Lung microvascular endothelial cell (primary cell): Measurements from ENCODE around the gene EVA1A. TPM values are rescaled to one million over a fixed set of nuclear protein-coding genes. Genes with fewer than 3 reads are reported as not detected.

Source experiments
- DNase-seq, 2 donors: peaks; one replicate each; pipeline versions ENCODE4 v3.0.0 to v3.0.0-alpha.2; 2010; ENCODE audit warnings: low read depth in 2 of 2
- total RNA-seq: library from RNA; depleted of rRNA; stranded (reverse); fragments of >200 nt; gene quantifications from 2 replicates; pipeline ENCODE4 v1.2.1, GENCODE V29; 2014

EVA1A gene
- total RNA-seq, 1 donor from 2014 or later: 43.5 TPM

DNA sequence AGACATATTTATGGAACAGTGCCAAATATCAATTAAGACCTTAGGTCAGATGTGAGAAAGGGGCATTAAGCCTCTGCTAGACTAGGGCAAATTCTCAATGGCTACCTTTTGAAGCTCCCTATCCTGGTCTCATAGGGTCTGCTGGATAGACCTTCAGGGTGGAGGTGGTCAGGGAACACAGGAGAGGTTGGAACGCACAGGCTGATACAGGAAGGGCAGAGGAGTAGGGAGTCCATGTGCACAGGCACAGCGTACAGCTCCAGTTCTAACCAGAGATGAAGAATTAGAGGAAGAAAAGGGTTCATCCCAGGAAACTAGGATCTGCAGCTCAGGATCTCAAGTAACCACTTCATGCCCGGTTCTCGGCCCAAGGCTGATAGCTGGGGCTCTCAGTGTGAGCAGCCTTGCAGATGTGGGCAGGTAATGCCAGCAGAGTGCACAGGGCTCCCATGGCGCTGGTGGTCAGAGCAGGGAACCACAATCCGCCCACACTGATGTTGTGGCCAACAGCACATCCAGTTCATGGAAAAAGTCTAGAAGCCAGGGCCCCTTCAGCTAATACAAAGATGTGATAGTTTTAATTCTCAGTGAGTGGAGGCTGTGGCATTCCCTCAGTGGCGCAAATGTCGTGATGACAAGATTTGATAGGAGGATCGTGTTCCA, 3.4 kb upstream of the EVA1A start:
- DNase-seq: no peak

DNA sequence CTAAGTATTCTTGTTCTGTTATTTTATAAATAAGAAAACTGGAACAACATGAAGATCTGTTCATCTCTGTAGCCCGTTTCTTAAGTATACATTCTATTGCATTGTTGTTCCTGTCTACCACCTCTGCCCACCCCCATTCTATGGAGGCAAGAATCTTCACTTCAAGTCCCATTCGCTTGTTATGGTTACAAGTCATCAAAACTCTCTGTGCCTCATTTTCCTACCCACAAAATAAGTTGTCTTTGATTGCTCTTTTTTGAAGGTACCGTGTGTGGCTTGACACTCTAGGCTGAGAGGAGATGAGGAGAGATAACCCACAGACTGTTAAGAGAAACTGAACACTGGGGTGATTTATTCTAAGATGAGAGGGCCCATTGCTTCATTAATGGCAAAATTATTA, 2.9 kb upstream of the EVA1A start:
- DNase-seq: no peak

DNA sequence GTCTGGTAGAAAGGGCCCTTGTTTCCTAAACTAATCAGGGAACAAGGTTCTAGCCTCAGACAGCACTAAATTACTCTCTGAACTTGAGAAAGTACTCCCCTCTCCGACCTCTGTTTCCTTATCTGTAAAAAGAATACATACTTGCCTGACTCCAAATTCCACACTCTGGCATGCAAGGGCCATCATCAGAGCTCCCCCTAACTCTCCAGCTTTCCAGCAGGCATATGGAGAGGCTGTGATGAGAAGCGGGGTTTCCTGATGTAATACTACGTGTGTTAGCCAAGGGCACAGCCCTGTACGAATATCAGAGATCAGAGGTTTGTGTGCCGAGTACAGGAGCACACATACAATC, 1.8 kb upstream of the EVA1A start:
- DNase-seq: no peak

DNA sequence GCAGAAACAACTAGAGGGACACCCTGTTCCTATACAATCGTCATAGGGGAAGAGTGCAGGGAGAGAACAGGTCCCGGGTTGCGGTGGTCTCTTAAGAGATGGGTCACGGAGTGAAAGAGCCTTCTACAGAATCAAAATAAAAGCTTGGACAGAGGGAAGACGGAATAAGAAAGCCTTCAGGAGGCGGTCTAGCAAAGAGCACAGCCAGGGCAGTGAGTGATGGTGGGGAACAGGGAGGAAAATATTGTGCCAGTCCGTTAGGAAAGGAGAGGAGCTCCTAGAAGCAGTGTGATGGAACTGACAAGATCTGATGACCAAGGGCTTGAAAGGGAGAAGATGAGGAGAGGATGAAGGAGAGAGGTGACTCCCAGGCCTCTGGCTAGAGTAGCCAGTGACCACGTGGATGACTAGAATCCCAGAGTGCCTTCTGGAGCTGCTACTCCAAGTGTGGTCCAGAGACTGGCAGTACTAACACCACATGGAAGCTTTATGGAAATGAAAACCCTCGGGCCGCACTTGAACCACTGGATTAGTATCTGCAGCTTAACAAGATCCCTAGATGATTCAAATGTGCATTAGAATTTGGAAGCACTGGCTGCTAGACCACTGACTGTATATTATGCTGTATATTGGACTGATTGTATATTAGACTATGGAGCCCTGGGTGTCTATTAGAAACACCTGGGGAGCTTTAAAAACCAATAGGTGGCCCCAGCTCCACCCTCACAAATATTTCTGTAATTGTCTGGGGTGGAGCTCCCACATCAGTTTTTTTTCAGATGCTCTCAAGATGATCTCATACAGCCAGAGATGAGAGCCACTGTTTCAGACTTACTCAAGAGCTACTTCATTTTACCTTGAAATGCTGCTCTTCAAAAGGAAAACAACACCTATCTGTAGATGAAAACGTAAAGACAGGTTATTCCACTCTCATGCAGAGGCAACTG, 1.1 kb upstream of the EVA1A start:
- DNase-seq: peak in 1 of 2 donors; percentile 14

DNA sequence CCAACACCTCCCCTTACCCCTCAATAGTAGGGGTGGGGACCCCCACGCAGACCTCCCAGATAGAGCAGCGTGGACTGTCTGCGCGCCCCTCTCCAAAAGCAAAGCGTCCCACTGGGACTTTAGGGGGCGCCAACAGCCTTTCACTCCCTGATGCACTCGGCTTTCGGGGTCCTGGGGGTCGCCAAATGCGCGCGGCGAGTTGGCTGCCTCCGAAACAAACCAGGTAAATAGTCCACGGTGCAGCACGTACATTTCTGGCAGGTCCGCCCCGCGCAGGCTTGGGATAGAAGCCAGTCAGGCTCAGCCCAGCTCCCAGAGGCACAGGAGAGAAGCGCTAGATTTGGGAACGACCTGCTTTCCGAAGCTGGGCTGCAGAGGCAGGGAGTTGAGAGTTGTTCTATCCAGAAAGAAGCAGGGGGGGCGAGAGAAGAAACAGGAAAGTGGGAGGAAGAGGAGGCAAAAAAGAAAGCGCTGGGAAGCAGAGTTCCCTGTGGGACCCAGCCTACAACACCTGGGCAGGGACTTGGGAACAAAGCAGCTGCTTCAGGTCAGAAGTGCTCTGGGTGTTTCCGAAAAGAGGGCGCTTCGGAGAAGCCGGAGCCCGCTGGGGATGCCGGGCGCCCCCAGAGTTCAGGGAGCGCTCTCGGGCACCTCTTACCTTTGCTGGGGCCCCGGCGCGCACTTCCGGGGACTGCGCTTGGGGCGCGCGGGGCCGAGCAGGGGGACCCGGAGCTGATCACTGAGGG, 544 bp downstream of the EVA1A start:
- DNase-seq: peak; percentile 36 to 37

DNA sequence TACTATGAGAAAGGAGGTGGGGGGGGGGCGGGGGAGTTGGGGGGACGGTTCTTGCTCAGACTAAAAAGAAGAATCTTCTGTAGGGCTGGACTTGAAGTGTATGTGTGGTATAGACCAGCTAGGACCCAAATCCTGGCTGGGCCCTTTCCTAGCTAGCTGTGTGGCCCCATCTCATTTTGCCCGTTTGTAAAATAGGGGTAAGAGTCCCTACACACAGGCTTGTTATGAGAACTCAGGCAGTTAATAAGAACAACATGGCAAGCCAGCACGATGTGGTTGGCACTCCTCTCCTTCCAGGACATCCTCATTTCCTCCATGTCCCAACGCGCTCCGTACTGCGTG, 1.1 kb downstream of the EVA1A start:
- no peak for DNase-seq

DNA sequence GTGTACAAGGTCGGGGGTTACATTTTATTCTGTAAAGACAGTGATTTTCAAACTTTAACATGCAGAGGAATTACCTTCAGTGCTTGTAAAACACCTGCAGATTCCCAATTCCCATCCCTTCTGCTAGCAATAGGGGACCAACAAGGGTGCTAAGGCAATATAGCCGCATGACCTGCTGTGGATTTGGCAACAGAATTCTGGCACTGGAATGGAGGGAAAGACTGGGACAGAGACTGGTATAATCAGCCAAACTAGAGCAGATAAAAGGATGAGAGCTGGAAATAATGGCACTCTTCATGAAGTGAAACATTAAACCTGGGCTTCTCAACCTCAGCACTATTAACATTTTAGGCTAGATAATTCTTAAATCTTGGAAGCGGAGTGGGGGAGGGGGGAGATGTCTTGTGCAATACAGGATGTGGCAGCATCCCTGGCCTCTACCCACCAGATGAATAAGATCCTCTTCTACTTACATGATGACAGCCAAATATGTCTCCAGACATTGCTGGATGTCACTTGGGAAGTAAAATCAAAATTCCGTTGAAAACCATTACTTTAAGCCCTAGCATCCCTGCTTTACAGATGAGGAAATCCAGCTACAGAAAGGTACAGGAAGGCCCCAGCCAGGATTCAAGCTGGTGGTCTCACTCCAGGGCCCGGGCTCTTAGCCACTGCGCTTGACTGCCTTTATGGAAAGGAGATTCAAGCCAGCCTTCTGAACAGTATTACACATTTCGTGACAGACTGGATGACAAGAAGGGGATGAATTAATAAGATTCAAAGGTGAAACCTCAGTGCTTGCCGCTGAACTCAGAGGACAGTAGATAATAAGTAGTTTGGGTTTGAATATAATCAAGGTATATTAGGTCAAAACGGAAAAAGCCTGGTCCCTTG, 1.7 kb downstream of the EVA1A start:
- DNase-seq: no peak

DNA sequence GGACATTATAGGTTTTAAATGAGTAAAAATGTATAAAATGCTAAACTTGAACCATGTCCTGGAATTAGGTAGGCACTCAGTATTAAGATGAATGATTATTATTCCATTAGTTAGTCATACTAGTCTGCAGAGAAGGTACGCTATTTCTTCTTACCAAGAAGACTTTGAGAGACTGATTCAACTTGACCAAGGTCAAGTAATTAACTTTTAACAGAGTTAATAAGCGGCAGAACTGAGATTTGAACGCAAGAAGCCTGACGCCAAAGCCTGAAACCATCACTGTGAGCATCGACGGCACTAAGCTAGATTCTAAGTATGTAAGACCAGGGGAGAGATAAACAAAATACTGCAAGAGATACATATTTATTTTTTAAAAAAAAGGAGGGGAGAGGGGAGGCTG, 2.6 kb downstream of the EVA1A start:
- DNase-seq: no peak

DNA sequence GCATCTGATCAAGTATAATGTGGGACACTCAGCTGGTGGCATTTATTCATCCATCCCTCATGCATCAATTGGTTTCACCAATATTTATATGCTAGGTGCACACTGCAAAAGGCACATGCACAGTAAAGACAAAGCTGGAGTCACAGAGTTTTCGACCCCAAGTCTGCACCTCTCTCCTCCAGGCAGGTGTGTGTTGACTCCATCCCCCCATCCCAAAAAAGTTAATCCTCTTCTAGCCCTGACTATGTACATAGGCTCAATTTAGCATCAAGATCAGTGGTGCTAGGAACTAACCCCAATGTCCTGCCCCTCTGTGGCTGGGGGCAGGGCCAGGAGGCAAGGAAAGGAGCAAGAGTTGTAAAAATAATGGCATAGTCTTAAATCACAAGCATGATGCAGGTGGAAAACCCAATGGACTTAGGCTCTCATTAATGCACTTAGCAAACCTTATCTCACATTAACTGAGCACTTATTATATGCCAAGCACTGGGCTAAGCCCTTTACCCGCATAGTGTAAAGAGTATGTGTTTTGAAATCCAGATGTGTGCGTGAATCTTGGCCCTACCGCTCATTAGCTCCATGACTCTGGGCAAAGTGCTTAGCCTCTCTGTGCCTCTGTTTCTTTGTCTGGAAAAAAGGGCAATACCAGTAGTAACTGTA, 3.1 kb downstream of the EVA1A start:
- no peak for DNase-seq

DNA sequence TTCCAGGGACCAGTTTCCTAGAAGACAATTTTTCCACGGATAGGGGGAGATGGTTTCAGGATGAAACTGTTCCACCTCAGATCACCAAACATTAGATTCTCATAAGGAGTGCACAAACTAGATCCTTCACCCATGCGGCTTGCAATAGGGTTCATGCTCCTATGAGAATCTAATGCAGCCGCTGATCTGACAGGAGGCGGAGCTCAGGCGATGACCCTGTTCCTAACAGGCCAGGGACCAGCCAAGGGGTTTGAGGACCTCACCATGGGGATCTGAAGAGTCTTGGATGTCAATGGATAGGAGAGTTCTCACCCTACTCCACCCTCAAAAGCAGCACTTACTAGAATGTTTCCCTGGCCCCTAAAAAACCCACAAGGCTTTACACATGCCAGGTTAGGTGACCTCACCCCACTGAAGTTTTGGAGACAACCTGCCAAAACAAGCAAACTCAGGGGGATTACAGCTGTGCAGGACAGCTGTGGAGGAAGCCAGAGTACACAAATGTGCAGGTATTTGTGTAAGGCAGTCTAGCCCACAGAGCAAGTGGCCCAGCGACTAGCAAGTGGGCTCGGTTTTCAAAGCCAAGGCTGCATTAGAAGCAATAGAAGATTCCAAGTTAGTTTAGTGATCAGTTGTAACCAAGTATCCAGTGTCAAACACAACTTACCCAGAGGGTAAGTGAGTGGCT, 3.9 kb downstream of the EVA1A start:
- DNase-seq: no peak

DNA sequence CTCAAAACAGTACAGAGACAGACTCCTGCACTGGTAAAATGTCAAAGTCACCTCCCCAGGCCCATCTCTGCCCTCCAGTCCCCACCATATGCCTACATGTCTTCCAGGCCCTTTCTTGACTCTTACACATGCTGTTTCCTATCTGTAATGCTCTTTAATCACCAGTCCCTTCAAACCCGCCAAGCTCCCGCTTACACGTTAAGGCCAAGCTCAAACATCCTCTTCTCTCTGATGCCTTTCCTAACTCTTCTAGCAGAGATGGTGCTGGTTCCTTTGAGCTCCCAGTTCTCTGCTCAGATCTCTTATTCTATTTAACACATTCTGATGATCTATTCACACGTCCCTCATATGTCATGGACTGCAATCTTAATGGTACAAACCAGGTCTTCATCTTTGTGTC, 5.0 kb downstream of the EVA1A start:
- DNase-seq: no peak

DNA sequence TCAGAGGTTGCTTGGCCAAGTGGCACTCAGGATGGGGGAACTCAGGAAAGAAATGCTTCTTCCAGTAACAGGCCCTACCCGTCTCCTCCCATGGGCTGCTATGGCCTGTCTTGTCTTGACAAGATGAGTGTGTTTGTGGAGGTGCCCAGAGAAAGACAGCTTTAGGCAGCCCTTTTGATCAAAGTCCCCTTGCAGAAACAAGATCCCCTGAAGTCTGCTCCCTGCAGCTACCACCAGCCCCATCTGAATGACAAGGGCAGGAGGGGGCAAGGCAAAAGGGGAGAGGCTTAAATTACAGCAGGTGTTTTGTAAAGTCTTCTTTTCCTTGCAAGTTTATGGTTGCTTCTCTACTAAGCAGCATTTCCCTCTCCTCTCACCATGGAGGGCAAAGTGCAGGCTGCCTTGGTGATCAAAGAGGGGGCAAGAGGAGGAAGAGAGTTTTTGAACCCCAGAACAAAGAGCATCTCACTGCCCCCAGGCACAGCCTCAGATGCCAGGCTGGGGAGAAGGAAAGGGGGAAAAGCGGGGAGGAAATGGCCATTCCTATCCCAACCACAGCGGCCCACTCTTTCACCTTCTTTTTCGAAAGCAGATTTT, 6.7 kb downstream of the EVA1A start:
- DNase-seq: no peak

DNA sequence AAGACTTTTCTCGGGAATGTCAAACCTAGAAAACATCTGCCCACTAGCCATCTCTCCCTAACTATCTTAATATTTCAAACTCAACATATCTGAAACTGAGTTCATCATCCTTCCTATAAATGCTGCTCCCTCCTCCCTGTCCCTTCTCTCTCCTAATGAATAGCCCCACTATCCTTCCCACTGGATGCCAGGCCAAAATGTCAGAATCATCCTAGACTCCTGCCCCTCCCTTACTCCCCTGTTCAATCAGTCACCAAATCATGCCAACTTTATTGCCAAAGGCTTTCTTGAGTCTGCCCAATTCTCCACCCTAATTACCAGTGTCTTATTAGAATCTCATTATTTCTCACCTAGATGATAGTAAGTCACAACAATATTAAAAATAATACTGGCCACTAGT, 8.5 kb downstream of the EVA1A start:
- no peak for DNase-seq

DNA sequence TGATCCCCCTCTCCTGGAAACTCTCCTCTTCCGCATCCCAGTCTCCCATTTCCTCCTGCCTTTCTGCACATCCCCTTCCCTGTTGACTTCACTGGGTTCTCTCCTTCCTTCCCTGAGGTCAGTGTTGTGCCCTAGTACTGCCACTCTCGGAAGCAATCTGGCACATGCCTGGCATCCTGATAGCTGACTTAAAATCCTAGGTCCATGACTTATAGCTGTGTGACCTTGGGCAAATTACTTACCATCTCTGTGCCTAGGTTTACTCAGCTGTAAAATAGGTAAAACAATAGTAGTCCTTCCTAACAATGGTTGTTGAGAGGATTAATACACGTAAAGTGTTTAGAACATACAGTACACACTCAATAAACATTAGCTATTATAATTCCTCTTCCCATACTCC, 9.3 kb downstream of the EVA1A start:
- no peak for DNase-seq

DNA sequence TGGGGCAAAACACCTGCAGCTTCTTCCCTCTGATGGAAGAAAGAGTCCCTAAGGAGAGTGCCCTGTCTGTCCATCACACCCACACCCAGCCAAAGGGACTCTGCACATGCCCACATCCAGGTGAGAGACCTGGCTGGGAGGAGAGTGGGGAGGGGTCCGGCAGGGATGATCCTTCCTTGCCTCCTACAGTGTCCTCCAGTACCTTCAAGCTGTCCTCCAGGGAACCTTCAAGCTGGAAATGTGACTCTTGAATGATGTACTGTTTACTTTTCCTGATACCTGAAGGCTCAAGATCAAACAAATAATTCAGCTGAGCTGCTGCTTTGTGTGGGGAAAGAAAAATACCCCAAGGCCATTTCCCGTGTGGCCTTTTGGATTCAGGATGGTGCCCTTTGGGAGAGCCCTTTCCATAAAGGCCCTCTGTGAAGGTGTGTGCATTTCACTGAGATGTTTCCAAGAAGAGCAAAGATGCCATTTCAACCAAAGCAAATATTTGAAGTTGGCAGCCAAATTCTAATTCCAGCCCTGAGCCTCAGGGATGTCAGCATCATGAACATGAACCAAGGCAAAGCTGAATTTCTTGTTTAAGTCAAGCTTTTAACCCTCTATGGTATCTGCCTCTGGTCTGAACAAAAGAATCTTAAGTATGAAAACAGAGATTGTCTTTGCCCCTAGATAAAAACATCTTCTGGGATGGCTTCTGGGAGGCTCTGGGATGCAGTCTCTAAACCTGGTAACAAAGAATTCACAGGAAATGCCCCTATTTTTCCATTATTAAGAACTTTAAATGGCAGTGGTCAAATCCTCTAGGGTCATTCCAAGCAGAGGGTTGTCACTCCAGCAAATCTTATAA, 11.1 kb downstream of the EVA1A start:
- no peak for DNase-seq

DNA sequence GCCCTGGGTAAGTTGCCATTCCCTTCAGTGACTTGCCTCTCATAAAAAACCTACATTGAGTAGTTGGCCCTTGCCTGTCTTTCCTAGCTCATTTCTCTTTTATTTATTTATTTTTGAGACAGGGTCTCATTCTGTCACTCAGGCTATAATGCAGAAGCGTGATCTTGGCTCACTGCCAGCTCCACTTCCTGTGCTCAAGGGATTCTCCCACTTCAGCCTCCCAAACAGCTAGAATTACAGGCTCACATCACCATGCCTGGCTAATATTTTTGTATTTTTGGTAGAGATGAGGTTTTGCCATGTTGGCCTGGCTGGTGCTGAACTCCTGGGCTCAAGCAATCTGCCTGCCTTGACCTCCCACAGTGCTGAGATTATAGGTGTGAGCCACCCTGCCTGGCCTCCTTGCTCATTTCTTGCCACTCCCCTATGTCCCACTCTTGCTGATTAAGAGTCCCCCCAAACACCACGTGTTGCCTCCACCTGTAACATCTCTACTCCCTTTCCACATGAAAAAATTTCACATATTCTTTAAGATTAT, 12.6 kb downstream of the EVA1A start:
- DNase-seq: peak; percentile 27 to 60

DNA sequence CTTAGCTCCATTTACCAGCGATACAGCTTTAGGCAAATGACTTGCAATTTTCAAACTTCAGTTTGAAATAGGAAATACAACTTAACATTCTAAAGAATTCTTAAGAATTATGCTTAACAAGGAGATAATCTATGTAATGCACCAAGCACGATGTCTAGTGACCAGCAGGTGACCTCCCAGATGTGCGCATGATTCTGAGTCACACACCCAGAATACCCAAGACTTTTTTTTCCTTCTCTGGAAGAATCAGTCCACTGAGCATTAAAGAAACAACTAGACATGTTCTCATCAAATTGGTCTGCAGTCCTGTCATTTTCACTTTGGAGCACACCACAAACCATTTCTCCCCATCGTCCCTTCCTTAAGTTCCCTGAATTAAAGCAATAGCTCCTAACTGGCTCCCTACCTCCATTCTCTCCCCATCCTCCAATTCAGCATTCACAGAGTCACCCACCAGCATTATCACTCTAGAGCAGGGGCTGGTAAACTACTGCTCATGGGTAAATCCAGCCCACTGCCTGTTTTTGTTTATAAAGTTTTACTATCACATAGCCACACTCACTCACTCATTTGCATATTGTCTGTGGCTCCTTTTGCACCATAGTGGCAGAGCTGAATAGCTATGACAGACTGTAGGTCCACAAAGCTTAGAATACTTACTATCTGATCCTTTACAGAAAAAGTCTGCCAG, 13.2 kb downstream of the EVA1A start:
- DNase-seq: peak in 1 of 2 donors; percentile 77

DNA sequence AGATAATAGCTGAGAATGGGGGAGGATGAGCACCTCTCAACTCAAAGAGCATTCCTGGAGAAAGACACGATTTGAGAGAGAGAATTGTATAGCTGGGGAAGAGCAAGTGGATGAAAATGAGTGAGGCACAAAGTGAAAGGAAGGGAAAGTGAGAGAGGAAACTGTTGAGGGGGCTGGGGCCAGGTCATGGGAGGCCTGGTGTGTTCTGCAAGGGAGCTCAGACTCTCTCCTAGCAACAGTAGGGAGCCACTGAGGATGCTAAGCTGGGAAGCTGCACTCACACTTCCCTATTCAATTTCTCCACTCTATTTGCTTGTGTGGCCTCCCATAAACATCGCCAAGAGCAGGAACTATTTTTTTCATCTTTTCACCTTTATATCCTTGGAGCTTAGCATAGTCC, 14.8 kb downstream of the EVA1A start:
- DNase-seq: no peak
